ENCODE measurements around the gene UBE2E2.

Gene UBE2E2

DNA sequence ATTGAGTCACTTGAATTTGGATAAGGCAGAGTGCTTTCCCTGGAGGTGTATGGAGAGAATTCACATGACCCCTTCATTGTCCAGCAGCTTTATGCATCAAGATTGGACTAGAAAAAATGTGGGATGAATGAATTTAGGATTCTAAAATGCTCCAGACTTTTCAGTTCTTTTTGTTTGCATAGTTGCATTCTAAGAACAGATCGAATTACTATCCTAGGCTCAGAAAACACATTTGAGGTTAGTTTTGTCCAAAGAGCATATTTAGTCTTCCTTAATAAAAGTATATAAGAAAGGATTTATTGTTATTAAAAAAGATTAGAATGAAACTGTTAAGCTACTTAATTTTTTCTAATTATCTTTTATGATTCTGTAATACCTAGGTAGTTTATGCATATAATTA is 127.4 kb downstream of the UBE2E2 start:
- TF ChIP-seq ZBTB7A (IDR thresholded peaks at IDR 0.05; ENCODE audit: low read depth) = no peak
- TF ChIP-seq CREB1 (IDR thresholded peaks at IDR 0.05; ENCODE audit: low read depth) = no peak
- TF ChIP-seq TAF1 (IDR thresholded peaks at IDR 0.05; ENCODE audit: low read depth) = no peak
- TF ChIP-seq RAD21 (IDR thresholded peaks at IDR 0.05; ENCODE audit: low read depth) = no peak
- TF ChIP-seq NFIC (IDR thresholded peaks at IDR 0.05) = no peak
- TF ChIP-seq TEAD4 (IDR thresholded peaks at IDR 0.05) = no peak
- no peak for TF ChIP-seq FOXM1 (IDR thresholded peaks at IDR 0.05; ENCODE audit: borderline replicate concordance, low read depth)
- no peak for TF ChIP-seq EGR1 (IDR thresholded peaks at IDR 0.05)
- TF ChIP-seq YY1 (IDR thresholded peaks at IDR 0.05; ENCODE audit: low read depth) = no peak
- no peak for TF ChIP-seq CEBPB (IDR thresholded peaks at IDR 0.05)
- TF ChIP-seq EP300 (IDR thresholded peaks at IDR 0.05; ENCODE audit: borderline replicate concordance) = no peak
- TF ChIP-seq, protein P1, sequence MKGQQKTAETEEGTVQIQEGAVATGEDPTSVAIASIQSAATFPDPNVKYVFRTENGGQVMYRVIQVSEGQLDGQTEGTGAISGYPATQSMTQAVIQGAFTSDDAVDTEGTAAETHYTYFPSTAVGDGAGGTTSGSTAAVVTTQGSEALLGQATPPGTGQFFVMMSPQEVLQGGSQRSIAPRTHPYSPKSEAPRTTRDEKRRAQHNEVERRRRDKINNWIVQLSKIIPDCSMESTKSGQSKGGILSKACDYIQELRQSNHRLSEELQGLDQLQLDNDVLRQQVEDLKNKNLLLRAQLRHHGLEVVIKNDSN (IDR thresholded peaks at IDR 0.05) = no peak
- TF ChIP-seq, protein P2, sequence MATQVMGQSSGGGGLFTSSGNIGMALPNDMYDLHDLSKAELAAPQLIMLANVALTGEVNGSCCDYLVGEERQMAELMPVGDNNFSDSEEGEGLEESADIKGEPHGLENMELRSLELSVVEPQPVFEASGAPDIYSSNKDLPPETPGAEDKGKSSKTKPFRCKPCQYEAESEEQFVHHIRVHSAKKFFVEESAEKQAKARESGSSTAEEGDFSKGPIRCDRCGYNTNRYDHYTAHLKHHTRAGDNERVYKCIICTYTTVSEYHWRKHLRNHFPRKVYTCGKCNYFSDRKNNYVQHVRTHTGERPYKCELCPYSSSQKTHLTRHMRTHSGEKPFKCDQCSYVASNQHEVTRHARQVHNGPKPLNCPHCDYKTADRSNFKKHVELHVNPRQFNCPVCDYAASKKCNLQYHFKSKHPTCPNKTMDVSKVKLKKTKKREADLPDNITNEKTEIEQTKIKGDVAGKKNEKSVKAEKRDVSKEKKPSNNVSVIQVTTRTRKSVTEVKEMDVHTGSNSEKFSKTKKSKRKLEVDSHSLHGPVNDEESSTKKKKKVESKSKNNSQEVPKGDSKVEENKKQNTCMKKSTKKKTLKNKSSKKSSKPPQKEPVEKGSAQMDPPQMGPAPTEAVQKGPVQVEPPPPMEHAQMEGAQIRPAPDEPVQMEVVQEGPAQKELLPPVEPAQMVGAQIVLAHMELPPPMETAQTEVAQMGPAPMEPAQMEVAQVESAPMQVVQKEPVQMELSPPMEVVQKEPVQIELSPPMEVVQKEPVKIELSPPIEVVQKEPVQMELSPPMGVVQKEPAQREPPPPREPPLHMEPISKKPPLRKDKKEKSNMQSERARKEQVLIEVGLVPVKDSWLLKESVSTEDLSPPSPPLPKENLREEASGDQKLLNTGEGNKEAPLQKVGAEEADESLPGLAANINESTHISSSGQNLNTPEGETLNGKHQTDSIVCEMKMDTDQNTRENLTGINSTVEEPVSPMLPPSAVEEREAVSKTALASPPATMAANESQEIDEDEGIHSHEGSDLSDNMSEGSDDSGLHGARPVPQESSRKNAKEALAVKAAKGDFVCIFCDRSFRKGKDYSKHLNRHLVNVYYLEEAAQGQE (IDR thresholded peaks at IDR 0.05; ENCODE audit: low read depth) = no peak
- TF ChIP-seq, protein P3, sequence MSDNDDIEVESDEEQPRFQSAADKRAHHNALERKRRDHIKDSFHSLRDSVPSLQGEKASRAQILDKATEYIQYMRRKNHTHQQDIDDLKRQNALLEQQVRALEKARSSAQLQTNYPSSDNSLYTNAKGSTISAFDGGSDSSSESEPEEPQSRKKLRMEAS (IDR thresholded peaks at IDR 0.05) = no peak
- TF ChIP-seq TCF12 (IDR thresholded peaks at IDR 0.05; ENCODE audit: low read depth) = no peak

- TF ChIP-seq ZBTB7A (IDR thresholded peaks at IDR 0.05; ENCODE audit: low read depth) = no peak
- no peak for TF ChIP-seq EP300 (IDR thresholded peaks at IDR 0.05; ENCODE audit: borderline replicate concordance)
- TF ChIP-seq, protein P1 (IDR thresholded peaks at IDR 0.05) = no peak
- TF ChIP-seq RAD21 (IDR thresholded peaks at IDR 0.05; ENCODE audit: low read depth) = no peak
- TF ChIP-seq CREB1 (IDR thresholded peaks at IDR 0.05; ENCODE audit: low read depth) = no peak
- no peak for TF ChIP-seq TCF12 (IDR thresholded peaks at IDR 0.05; ENCODE audit: low read depth)
- no peak for TF ChIP-seq FOXM1 (IDR thresholded peaks at IDR 0.05; ENCODE audit: borderline replicate concordance, low read depth)
Measured at GRCh38 chr3:23331141-23331935, 128.2 kb downstream of the UBE2E2 start.

- TF ChIP-seq, protein P3 (IDR thresholded peaks at IDR 0.05) = no peak
- no peak for TF ChIP-seq TEAD4 (IDR thresholded peaks at IDR 0.05)
- no peak for TF ChIP-seq EP300 (IDR thresholded peaks at IDR 0.05; ENCODE audit: borderline replicate concordance)
- no peak for TF ChIP-seq YY1 (IDR thresholded peaks at IDR 0.05; ENCODE audit: low read depth)
- TF ChIP-seq RAD21 (IDR thresholded peaks at IDR 0.05; ENCODE audit: low read depth) = no peak
- no peak for TF ChIP-seq EGR1 (IDR thresholded peaks at IDR 0.05)
- no peak for TF ChIP-seq CEBPB (IDR thresholded peaks at IDR 0.05)
- TF ChIP-seq TCF12 (IDR thresholded peaks at IDR 0.05; ENCODE audit: low read depth) = no peak
- TF ChIP-seq ZBTB7A (IDR thresholded peaks at IDR 0.05; ENCODE audit: low read depth) = no peak
- no peak for TF ChIP-seq CREB1 (IDR thresholded peaks at IDR 0.05; ENCODE audit: low read depth)
- no peak for TF ChIP-seq NFIC (IDR thresholded peaks at IDR 0.05)
- TF ChIP-seq, protein P2 (IDR thresholded peaks at IDR 0.05; ENCODE audit: low read depth) = no peak
- TF ChIP-seq, protein P1 (IDR thresholded peaks at IDR 0.05) = no peak
- TF ChIP-seq FOXM1 (IDR thresholded peaks at IDR 0.05; ENCODE audit: borderline replicate concordance, low read depth) = no peak
- no peak for TF ChIP-seq TAF1 (IDR thresholded peaks at IDR 0.05; ENCODE audit: low read depth)
Measured at GRCh38 chr3:23333633-23334032, 130.5 kb downstream of the UBE2E2 start.

DNA sequence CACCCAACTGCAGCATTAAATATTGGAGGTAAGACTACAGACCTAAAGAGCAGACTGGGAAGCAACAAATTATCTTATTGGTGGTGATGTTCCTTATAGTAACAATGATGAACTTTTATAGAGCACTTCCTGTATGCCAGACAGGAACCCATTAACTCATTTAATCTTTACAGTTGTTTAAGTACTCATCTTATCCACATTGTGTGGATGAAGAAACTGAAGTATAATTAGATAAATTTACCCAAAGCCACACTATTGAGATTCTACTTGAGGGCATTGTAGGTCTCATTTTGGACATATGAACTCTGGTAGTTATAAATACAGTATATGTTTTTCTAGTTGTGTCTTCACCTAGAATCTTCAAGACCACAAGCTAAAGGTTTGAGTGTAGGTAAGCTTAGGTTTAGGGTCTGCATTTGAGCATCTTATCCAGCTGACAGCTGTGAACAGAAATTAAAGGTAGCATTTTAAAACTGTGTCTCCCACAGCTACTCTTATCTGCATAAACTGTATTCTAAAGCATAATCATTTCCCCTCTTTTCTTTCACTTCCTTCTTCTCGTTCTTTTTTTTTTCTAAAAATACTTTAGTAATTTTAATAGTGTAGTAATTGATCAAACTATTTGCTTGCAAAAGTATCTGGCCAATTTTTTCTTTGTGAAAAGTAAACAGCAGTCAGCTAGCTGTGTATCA is 138.2 kb downstream of the UBE2E2 start:
- TF ChIP-seq YY1 (IDR thresholded peaks at IDR 0.05; ENCODE audit: low read depth) (no peak), EGR1 (IDR thresholded peaks at IDR 0.05) (no peak), FOXM1 (IDR thresholded peaks at IDR 0.05; ENCODE audit: borderline replicate concordance, low read depth) (no peak), ZBTB7A (IDR thresholded peaks at IDR 0.05; ENCODE audit: low read depth) (no peak), TEAD4 (IDR thresholded peaks at IDR 0.05) (no peak), CREB1 (IDR thresholded peaks at IDR 0.05; ENCODE audit: low read depth) (no peak), TCF12 (IDR thresholded peaks at IDR 0.05; ENCODE audit: low read depth) (no peak), TAF1 (IDR thresholded peaks at IDR 0.05; ENCODE audit: low read depth) (no peak), EP300 (IDR thresholded peaks at IDR 0.05; ENCODE audit: borderline replicate concordance) (no peak), RAD21 (IDR thresholded peaks at IDR 0.05; ENCODE audit: low read depth) (no peak), NFIC (IDR thresholded peaks at IDR 0.05) (no peak), CEBPB (IDR thresholded peaks at IDR 0.05) (no peak)
- TF ChIP-seq, protein P3 (IDR thresholded peaks at IDR 0.05) = no peak
- TF ChIP-seq, protein P2 (IDR thresholded peaks at IDR 0.05; ENCODE audit: low read depth) = no peak
- TF ChIP-seq, protein P1 (IDR thresholded peaks at IDR 0.05) = no peak

Data from Ishikawa (cell line).